HG03175 (cell line): ENCODE data around the gene UBASH3B.

Experiments used
- ATAC-seq: cut with Tn5 transposase; IDR thresholded peaks from one replicate; pipeline ENCODE4 v1.9.1; 2021; ENCODE audit warnings: mild to moderate bottlenecking, moderate library complexity; ENCODE audit not compliant: unreplicated experiment

Gene UBASH3B

GRCh38 chr11:122777343-122777742, 121.8 kb downstream of the UBASH3B start:
- no peak for ATAC-seq

- no peak for ATAC-seq
These were observed 122.6 kb downstream of the UBASH3B start for GRCh38 chr11:122778148-122778547.

GRCh38 chr11:122779047-122779629, 123.6 kb downstream of the UBASH3B start:
- no peak for ATAC-seq

GRCh38 chr11:122780296-122780949, 124.9 kb downstream of the UBASH3B start:
- no peak for ATAC-seq

GRCh38 chr11:122781378-122782195, 126.1 kb downstream of the UBASH3B start:
- ATAC-seq, result peak; percentile 75

- ATAC-seq, result no peak
These were observed 126.7 kb downstream of the UBASH3B start for GRCh38 chr11:122782222-122782621.

- no peak for ATAC-seq
These were observed 128.9 kb downstream of the UBASH3B start for GRCh38 chr11:122784325-122784955.

GRCh38 chr11:122785031-122785541, 129.6 kb downstream of the UBASH3B start:
- no peak for ATAC-seq

- ATAC-seq, result no peak
These were observed 131.4 kb downstream of the UBASH3B start for GRCh38 chr11:122786896-122787295.

GRCh38 chr11:122788781-122789535, 133.4 kb downstream of the UBASH3B start:
- ATAC-seq, result no peak

- no peak for ATAC-seq
These were observed 134.4 kb downstream of the UBASH3B start for GRCh38 chr11:122789907-122790306.

- ATAC-seq, result no peak
These were observed 135.9 kb downstream of the UBASH3B start for GRCh38 chr11:122791411-122791810.

- no peak for ATAC-seq
These were observed 136.3 kb downstream of the UBASH3B start for GRCh38 chr11:122791836-122792235.

- ATAC-seq, result no peak
These were observed 138.0 kb downstream of the UBASH3B start for GRCh38 chr11:122793515-122793914.

GRCh38 chr11:122795307-122795706, 139.8 kb downstream of the UBASH3B start:
- no peak for ATAC-seq

GRCh38 chr11:122796128-122796717, 140.7 kb downstream of the UBASH3B start:
- peak; percentile 90 for ATAC-seq

GRCh38 chr11:122797651-122798050, 142.1 kb downstream of the UBASH3B start:
- no peak for ATAC-seq

GRCh38 chr11:122799406-122800105, 144.0 kb downstream of the UBASH3B start:
- ATAC-seq, result no peak

- no peak for ATAC-seq
These were observed 147.4 kb downstream of the UBASH3B start for GRCh38 chr11:122802876-122803275.

GRCh38 chr11:122803306-122803705, 147.8 kb downstream of the UBASH3B start:
- ATAC-seq, result no peak
